Effector CD4-positive, alpha-beta T cell (primary cell): ENCODE results near the gene FAHD1.
"Not testable (repeated sequence)": the region's sequence is repeated elsewhere in the genome, so short reads cannot be mapped to it uniquely, and the experiment has no call there.

ENCODE experiments used
- DNase-seq: peaks from one replicate; pipeline ENCODE4 v3.0.0-alpha.2; 2020

The FAHD1 gene

GRCh38 chr16:1851793-1852192 lies 24.8 kb downstream of the FAHD1 start:
- no peak for DNase-seq

GRCh38 chr16:1857433-1858097 lies 30.6 kb downstream of the FAHD1 start:
- DNase-seq, result no peak

GRCh38 chr16:1858189-1858865 lies 31.3 kb downstream of the FAHD1 start:
- no peak for DNase-seq

GRCh38 chr16:1859650-1860049 lies 32.6 kb downstream of the FAHD1 start:
- no peak for DNase-seq

- no peak for DNase-seq
These were observed 34.7 kb downstream of the FAHD1 start for GRCh38 chr16:1861730-1862129.

- DNase-seq, result no peak
These were observed 35.4 kb downstream of the FAHD1 start for GRCh38 chr16:1862394-1862793.

GRCh38 chr16:1863681-1864460 lies 36.9 kb downstream of the FAHD1 start:
- DNase-seq, result no peak

- no peak for DNase-seq
These were observed 39.1 kb downstream of the FAHD1 start for GRCh38 chr16:1865902-1866690.

- no peak for DNase-seq
These were observed 43.5 kb downstream of the FAHD1 start for GRCh38 chr16:1870365-1871082.

- DNase-seq, result no peak
These were observed 45.1 kb downstream of the FAHD1 start, which contains the start of gene MEIOB for GRCh38 chr16:1871974-1872635. Gene MEIOB, minus strand, starts transcription at chr16:1872164. Its CDS starts 3,989 bp downstream, at chr16:1868175.

- no peak for DNase-seq
These were observed 47.8 kb downstream of the FAHD1 start for GRCh38 chr16:1874854-1875253.

- DNase-seq, result not testable (repeated sequence)
These were observed 49.1 kb downstream of the FAHD1 start for GRCh38 chr16:1876066-1876465.

GRCh38 chr16:1876468-1876867 lies 49.5 kb downstream of the FAHD1 start:
- DNase-seq, result no peak

GRCh38 chr16:1877089-1877488 lies 50.1 kb downstream of the FAHD1 start:
- DNase-seq, result no peak

- DNase-seq, result no peak
These were observed 50.8 kb downstream of the FAHD1 start for GRCh38 chr16:1877804-1878203.

GRCh38 chr16:1878256-1878655 lies 51.2 kb downstream of the FAHD1 start:
- no peak for DNase-seq
